ENCODE measurements around the gene SPAG16. TPM values are rescaled to one million over a fixed set of nuclear protein-coding genes. Genes with fewer than 3 reads are reported as not detected.

Gene SPAG16
- total RNA-seq, 1 experiment from 2014 or later: 16.0 TPM

GRCh38 chr2:213627835-213628460 lies 343.7 kb downstream of the SPAG16 start (continued):
- TF ChIP-seq, protein P1, sequence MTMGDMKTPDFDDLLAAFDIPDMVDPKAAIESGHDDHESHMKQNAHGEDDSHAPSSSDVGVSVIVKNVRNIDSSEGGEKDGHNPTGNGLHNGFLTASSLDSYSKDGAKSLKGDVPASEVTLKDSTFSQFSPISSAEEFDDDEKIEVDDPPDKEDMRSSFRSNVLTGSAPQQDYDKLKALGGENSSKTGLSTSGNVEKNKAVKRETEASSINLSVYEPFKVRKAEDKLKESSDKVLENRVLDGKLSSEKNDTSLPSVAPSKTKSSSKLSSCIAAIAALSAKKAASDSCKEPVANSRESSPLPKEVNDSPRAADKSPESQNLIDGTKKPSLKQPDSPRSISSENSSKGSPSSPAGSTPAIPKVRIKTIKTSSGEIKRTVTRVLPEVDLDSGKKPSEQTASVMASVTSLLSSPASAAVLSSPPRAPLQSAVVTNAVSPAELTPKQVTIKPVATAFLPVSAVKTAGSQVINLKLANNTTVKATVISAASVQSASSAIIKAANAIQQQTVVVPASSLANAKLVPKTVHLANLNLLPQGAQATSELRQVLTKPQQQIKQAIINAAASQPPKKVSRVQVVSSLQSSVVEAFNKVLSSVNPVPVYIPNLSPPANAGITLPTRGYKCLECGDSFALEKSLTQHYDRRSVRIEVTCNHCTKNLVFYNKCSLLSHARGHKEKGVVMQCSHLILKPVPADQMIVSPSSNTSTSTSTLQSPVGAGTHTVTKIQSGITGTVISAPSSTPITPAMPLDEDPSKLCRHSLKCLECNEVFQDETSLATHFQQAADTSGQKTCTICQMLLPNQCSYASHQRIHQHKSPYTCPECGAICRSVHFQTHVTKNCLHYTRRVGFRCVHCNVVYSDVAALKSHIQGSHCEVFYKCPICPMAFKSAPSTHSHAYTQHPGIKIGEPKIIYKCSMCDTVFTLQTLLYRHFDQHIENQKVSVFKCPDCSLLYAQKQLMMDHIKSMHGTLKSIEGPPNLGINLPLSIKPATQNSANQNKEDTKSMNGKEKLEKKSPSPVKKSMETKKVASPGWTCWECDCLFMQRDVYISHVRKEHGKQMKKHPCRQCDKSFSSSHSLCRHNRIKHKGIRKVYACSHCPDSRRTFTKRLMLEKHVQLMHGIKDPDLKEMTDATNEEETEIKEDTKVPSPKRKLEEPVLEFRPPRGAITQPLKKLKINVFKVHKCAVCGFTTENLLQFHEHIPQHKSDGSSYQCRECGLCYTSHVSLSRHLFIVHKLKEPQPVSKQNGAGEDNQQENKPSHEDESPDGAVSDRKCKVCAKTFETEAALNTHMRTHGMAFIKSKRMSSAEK (CRISPR knock-in tag; IDR thresholded peaks at IDR 0.05; ENCODE audit: borderline replicate concordance): no peak

- TF ChIP-seq NR3C1 (CRISPR knock-in tag; conservative IDR thresholded peaks at IDR 0.05; ENCODE audit: low read depth) (no peak), ARID4B (CRISPR knock-in tag; IDR thresholded peaks at IDR 0.05; ENCODE audit: borderline replicate concordance) (no peak), ZSCAN18 (CRISPR knock-in tag; IDR thresholded peaks at IDR 0.05) (no peak), ELF4 (CRISPR knock-in tag; IDR thresholded peaks at IDR 0.05; ENCODE audit: low read depth) (no peak), KAT7 (CRISPR knock-in tag; IDR thresholded peaks at IDR 0.05; ENCODE audit: borderline replicate concordance) (no peak), RELA (CRISPR knock-in tag; IDR thresholded peaks at IDR 0.05; ENCODE audit: borderline replicate concordance) (no peak), ATF1 (CRISPR knock-in tag; IDR thresholded peaks at IDR 0.05) (no peak), GABPB1 (CRISPR knock-in tag; IDR thresholded peaks at IDR 0.05) (no peak)
- TF ChIP-seq, protein P1 (CRISPR knock-in tag; IDR thresholded peaks at IDR 0.05; ENCODE audit: borderline replicate concordance): no peak
- TF ChIP-seq, protein P2, sequence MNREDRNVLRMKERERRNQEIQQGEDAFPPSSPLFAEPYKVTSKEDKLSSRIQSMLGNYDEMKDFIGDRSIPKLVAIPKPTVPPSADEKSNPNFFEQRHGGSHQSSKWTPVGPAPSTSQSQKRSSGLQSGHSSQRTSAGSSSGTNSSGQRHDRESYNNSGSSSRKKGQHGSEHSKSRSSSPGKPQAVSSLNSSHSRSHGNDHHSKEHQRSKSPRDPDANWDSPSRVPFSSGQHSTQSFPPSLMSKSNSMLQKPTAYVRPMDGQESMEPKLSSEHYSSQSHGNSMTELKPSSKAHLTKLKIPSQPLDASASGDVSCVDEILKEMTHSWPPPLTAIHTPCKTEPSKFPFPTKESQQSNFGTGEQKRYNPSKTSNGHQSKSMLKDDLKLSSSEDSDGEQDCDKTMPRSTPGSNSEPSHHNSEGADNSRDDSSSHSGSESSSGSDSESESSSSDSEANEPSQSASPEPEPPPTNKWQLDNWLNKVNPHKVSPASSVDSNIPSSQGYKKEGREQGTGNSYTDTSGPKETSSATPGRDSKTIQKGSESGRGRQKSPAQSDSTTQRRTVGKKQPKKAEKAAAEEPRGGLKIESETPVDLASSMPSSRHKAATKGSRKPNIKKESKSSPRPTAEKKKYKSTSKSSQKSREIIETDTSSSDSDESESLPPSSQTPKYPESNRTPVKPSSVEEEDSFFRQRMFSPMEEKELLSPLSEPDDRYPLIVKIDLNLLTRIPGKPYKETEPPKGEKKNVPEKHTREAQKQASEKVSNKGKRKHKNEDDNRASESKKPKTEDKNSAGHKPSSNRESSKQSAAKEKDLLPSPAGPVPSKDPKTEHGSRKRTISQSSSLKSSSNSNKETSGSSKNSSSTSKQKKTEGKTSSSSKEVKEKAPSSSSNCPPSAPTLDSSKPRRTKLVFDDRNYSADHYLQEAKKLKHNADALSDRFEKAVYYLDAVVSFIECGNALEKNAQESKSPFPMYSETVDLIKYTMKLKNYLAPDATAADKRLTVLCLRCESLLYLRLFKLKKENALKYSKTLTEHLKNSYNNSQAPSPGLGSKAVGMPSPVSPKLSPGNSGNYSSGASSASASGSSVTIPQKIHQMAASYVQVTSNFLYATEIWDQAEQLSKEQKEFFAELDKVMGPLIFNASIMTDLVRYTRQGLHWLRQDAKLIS (CRISPR knock-in tag; IDR thresholded peaks at IDR 0.05; ENCODE audit: borderline replicate concordance): no peak
- ChIA-PET CTCF (no interaction called here), POLR2A (no interaction called here)
- no peak overlapping the region for H3K4me3 Mint-ChIP-seq
- no peak for DNase-seq (ENCODE audit: low spot score)
- H3K27ac Mint-ChIP-seq: no peak overlapping the region
- no peaks in the 10 kb centered on the region; the same call in 1 of the 2 replicates for H3K27me3 Mint-ChIP-seq (ENCODE audit: low read depth)
- H3K4me1 Mint-ChIP-seq: peaks cover 4% of the 10 kb centered on the region
- H3K9me3 Mint-ChIP-seq: peaks cover 12% of the 10 kb centered on the region
- no peak for ATAC-seq
- no peaks in the 10 kb centered on the region for H3K36me3 Mint-ChIP-seq
Measured at GRCh38 chr2:213640738-213641425, 356.6 kb downstream of the SPAG16 start.
